GM18511 (cell line): ENCODE data around the gene AP2A1.

ENCODE experiments used
- ATAC-seq: cut with Tn5 transposase; IDR thresholded peaks from one replicate; pipeline ENCODE4 v1.9.1; 2021; ENCODE audit warnings: mild to moderate bottlenecking, moderate library complexity; ENCODE audit not compliant: unreplicated experiment

Gene AP2A1

DNA sequence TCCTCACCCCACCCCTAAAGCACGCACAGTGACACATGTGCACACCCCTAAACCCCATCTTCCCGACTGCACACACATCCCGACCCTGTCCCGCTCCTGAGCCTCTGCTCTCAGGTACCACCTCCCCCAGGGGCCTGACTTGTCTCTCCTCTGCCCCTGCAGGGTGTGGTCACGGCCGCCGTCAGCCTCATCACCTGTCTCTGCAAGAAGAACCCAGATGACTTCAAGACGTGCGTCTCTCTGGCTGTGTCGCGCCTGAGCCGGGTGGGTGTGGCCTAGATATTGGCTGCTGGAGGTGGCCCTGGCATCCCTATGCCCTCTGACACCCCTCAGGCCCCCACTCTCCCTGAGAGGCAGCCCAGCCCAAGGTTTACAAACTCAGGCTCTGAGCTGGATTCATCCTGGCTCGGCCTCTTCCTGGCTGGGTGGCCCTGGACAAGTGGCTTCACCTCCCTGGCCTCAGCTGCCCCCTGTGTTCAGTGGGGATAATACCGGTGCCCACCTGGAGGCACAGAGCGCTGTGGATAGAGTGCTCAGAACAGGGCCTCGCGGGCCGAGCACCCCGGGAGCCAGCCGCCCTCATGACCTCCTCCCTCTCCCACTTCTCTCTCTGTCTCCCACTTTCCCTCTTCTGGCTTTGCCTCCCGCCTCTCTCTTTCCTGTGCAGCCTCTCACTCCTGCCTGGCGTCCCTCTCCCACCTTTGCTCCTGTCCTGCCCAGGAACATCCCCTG lies 26.2 kb downstream of the AP2A1 start:
- ATAC-seq: no peak

DNA sequence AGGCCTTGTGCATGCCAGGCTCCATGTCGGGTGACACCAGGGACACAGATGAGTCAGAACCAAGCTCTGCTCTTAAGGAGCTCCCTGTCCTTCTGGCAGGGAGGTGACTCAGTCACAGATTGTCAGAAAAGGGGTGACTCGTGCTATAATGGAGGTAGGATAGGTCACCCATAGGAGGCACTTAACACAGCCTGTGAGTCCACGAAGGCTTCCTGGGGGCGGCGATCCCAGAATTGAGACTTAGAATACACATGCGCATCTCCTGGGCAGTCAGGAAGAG lies 26.7 kb downstream of the AP2A1 start:
- no peak for ATAC-seq

DNA sequence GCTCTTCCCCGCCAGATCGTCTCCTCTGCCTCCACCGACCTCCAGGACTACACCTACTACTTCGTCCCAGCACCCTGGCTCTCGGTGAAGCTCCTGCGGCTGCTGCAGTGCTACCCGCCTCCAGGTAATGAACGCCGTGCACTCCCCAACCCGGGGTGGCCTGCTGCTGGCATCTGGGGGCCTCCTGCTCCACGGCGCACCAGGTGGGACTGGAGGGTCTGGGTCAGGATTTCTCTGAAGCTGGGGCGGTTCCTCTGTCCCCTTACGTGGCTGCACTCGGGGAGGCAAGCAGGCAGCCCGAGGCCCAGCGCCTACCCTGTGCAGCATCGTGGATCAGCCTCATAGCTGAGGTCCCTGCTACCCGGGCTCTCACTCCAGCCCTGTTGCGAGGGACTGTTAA lies 28.8 kb downstream of the AP2A1 start:
- ATAC-seq: no peak

DNA sequence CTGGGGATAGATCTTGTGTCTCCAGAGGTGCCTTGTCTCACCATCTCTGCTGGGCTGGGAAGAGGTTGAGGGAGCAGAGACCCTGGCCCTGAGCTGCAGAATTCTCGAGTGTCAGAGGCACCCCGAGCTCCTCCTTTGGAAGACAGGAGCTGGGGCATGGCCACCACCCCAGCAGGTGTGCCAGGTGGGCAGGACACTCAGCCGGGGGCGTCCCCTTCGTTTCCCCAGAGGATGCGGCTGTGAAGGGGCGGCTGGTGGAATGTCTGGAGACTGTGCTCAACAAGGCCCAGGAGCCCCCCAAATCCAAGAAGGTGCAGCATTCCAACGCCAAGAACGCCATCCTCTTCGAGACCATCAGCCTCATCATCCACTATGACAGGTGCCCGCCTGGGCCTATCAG lies 31.8 kb downstream of the AP2A1 start:
- no peak for ATAC-seq

DNA sequence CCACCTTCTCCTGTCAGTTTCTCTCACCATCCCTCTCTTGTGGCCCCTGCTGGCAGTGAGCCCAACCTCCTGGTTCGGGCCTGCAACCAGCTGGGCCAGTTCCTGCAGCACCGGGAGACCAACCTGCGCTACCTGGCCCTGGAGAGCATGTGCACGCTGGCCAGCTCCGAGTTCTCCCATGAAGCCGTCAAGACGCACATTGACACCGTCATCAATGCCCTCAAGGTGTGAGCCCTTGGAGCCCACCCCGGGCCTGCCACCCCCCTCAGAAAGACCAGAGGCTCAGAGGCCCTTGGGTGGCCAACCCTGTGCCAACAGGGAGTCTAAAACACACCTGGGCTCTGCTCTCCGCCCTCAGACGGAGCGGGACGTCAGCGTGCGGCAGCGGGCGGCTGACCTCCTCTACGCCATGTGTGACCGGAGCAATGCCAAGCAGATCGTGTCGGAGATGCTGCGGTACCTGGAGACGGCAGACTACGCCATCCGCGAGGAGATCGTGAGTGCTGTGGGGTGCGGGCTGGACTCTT lies 32.5 kb downstream of the AP2A1 start:
- no peak for ATAC-seq

DNA sequence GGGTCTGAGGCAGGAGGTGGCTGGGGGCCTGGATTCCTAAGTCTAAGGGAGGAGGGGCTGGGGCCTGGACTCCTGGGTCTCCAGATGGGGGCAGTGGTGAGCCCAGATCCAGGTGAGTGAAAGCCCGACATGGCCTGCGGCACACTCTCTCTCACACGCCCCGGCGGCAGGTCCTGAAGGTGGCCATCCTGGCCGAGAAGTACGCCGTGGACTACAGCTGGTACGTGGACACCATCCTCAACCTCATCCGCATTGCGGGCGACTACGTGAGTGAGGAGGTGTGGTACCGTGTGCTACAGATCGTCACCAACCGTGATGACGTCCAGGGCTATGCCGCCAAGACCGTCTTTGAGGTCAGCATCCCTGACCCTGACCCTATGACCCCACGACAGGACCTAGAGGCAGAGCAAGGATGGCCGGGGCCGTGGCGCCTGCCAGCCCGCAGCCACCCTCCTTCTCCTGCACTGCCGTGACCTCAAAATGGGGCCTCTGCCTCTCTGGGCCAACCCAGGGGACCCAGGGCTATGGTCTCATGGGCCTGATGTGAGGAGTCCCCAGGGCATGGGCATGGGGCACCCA lies 33.1 kb downstream of the AP2A1 start:
- no peak for ATAC-seq

DNA sequence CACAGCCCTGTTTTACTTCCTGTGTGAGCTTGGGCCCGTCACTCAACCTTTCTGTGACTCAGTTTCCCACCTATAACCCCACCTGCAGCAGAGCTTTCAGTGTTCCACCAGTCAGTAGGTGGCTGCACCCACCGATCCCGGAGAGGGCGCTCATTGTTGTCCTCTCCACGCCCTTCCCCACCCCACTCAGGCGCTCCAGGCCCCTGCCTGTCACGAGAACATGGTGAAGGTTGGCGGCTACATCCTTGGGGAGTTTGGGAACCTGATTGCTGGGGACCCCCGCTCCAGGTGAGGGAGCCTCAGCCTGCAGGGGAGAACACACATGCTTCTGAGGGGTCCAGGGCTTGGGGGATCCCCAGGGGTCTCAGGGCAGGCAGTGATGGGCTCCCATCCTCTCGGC lies 34.0 kb downstream of the AP2A1 start:
- no peak for ATAC-seq

DNA sequence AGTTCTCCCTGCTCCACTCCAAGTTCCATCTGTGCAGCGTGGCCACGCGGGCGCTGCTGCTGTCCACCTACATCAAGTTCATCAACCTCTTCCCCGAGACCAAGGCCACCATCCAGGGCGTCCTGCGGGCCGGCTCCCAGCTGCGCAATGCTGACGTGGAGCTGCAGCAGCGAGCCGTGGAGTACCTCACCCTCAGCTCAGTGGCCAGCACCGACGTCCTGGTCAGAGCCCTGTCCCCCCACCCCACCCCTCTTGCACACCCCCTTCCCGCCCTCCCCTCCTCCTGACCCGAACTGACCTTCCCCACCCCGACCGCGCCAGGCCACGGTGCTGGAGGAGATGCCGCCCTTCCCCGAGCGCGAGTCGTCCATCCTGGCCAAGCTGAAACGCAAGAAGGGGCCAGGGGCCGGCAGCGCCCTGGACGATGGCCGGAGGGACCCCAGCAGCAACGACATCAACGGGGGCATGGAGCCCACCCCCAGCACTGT lies 34.6 kb downstream of the AP2A1 start:
- ATAC-seq: no peak

DNA sequence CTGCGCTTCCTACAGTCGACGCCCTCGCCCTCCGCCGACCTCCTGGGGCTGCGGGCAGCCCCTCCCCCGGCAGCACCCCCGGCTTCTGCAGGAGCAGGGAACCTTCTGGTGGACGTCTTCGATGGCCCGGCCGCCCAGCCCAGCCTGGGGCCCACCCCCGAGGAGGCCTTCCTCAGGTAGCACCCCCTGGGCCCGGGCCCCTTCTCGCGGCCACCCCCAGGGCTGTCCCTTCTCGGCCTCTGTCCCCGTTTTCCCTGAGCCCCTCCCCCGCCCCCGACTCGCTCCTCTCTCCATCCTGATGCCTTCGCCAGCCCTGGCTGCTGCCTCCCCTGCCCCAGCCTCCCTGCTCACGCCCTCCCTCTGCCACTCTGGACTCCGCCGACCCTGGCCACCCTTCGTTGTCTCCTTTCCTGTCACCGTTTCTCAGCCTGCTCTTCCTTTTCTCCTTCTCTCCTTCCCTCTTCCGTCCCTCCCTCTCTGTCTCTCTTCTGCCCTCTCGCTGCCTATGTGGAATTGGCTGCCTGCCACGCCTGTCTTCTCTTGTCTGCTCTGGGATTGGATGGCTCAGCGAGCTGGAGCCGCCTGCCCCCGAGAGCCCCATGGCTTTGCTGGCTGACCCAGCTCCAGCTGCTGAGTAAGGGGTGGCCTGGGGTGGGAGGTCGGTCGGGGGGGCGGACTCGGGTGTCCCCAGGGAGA lies 35.3 kb downstream of the AP2A1 start:
- no peak for ATAC-seq

DNA sequence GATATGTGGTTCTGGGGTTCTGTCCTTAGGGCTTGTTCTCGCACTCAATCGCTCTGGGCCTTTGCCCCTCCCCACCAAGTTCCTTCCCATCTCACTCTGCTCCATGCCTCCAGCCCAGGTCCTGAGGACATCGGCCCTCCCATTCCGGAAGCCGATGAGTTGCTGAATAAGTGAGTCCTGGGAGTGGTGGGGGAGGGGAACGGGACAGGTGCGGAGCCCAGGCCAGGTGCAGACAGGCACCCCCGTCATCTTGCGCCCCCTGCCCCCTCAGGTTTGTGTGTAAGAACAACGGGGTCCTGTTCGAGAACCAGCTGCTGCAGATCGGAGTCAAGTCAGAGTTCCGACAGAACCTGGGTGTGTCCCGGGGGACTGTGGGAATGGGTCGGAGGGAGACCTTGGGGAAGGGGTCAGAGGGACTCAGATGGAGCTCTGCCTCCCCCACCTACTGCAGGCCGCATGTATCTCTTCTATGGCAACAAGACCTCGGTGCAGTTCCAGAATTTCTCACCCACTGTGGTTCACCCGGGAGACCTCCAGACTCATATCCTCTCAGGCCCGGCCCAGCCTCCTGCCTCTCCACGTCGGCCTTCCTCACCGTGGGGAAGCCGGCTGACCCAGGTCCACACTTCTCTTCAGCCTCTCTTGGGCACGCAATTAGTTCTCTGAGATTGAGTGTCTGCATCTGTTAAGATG lies 36.2 kb downstream of the AP2A1 start:
- no peak for ATAC-seq

DNA sequence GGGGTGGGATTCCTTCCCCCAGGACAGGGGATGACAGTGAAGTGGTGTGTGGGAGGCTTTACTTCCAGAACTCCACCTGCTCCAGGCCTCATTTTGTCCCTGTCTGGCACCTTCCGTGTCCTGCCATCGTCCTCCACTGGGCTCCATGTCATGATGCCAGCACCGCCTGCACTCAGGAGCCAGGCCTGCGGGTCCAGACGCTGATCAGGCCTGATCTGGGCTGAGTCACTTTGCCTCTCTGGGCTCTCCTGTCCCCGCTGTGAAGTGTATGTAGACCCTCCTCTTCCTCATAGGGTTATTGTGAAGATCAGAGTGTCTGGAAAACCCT lies 36.7 kb downstream of the AP2A1 start:
- ATAC-seq: no peak

DNA sequence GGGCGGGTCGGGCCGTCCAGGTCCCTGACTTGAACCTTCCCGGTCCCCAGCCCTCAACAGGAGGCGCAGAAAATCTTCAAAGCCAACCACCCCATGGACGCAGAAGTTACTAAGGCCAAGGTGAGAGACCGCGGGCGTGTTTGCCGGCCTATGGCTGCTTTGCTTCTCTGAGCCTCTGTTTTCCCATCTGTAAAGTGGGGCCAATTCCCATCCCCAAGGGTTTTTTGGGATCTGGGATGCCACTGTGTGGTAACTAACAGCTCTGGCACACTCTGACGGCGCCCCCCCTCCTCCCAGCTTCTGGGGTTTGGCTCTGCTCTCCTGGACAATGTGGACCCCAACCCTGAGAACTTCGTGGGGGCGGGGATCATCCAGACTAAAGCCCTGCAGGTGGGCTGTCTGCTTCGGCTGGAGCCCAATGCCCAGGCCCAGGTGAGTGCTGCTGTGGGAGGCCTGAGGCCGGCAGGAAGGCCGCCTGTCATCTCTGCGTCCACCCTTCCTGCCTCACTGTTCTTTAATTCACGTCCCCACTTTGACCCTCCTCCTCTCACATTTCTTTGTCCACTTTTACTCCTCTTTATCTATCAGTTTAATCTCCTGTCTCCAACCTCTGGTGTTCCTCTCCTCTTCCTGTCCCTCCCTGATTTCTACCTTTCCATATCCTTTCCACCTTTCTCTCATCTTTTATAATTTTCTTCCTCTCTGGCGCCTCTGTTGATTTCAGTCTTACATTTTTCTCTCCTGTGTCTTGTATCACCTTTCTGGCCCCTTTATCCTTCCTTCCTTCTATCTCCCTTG lies 39.2 kb downstream of the AP2A1 start:
- no peak for ATAC-seq

DNA sequence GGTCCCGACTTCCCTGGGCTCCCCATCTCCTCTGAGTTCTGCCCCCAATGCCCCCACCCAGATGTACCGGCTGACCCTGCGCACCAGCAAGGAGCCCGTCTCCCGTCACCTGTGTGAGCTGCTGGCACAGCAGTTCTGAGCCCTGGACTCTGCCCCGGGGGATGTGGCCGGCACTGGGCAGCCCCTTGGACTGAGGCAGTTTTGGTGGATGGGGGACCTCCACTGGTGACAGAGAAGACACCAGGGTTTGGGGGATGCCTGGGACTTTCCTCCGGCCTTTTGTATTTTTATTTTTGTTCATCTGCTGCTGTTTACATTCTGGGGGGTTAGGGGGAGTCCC lies 39.8 kb downstream of the AP2A1 start:
- no peak for ATAC-seq

DNA sequence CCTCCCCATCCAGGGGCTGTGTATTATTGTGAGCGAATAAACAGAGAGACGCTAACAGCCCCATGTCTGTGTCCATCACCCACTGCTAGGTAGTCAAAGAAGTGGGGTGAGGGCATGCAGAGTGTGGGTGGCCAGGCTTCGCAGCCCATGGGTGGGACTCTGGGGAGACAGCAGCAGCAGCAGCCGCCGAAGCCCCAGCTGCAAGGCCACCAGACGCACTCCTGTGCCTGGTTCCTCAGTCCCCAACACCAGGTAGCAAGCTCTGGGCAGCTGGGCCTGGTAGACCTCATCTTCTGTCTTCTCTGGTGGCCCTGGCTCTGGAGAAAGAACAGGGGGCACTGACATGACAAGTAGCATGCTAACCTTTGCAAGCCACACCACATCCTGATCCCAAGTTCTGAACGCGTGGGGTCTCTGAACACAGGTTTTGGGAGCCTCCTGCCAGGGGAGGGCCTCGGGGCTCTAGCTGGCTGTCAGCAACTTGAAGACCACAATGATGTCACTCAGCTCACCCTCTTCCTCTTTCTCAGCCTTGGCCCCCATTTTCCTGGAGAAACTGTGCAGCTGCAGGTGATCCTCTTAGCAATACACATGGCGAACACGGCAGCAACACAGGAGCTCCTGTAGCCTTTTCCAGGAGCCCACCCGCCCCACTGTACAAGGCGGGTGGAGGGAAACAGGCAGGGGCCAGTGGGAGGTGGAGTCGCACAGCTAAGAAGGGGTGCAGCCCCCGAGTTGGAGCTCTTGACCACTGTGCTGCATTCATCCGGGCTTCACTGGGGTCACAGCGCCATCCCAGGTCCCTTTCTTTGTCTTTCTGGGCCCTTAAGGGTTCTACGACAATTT lies 40.5 kb downstream of the AP2A1 start:
- no peak for ATAC-seq

DNA sequence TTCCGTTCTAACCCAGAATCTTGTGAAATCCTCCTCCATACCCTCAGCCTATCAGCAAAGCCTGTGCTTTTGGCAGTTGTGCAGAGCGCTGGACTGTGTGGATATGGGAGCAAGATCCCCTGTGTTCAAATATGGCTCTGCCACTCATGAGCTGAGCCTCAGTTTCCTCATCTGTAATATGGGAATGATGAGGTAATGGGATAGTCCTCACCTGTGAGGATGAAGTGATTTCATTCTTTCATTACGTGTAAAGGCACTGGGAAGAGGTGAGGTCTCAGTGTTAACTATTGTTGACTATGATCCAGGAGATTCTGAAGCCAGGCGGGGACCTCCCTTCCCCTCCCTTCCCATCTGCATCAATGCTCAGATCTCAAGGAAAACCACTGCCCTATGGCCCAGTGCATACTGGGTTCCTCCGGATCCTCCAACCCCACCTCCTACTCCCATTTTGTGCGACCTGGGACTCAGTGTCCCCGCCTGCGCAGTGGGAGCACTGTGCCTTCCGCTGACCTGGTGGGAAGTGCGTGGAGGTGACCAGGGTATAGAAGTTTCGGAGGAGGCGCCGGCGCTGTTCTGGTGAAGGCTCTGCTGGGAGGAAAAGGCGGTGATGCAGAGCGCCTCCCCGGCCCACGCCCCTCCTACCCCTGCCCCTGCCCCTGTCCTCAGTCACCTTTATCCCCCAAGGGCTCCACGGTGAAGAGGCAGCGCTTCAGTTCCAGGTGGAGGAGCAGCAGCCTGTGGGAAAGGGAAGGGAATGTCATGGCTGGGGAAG lies 41.3 kb downstream of the AP2A1 start:
- ATAC-seq: no peak

DNA sequence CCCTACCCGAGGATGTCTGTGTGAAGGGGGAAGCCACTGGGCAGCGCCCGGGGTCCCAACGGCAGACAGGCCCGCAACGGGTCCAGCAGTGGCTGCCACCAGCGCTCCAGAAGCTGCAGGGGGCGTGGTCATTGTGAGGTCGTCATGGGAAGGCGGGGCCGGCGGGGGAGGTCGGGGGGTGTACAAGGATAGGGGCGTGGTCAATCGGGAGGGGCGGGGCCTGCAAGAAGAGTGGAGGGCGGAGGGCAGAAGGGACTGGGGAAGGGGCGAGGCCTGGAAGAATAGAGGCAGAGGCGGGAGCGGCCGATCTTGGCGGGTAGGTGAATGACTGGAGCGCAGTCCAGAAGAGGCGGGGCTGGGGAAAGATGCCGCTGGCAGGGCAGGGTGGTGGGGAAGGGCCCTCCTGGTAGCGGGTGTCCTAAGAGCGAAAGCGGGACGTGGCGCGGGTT lies 41.9 kb downstream of the AP2A1 start:
- ATAC-seq: no peak

DNA sequence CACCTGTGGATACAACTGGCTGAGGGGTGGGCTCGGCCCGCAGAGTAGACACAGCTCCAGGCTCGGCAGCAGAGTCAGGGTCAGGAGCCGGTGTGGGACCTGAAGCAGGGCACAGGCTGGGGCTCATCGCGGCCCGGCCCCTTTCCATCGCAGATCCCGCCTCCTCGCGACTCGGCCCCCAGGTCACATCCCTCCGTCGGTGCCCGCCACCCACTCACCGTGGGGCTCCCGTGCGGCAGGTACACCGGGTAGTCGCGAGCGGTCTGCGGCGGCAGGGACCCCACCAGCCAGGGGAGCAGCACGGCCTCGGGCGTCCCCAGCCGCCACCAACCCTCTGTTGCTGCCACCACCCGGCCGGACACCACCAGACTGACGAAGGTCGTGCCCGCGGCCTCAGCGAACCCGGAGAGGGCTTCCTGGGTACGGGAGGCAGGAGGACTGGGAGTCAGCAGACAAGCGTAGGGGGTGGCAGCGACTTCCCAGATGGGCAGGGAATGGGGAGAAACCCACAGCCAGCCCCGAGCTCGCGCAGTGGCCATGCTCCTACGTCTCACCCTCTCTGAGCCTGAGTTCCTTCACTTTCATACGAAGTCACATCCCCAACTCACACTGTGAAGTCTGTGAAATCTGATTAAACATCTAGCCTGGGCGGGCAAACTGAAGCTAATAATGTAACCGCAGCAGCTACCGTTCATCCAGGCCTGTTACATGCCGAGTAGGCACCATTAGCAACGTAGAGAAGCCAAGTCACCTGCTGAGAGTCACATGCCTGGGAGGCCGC lies 42.5 kb downstream of the AP2A1 start:
- ATAC-seq: no peak

DNA sequence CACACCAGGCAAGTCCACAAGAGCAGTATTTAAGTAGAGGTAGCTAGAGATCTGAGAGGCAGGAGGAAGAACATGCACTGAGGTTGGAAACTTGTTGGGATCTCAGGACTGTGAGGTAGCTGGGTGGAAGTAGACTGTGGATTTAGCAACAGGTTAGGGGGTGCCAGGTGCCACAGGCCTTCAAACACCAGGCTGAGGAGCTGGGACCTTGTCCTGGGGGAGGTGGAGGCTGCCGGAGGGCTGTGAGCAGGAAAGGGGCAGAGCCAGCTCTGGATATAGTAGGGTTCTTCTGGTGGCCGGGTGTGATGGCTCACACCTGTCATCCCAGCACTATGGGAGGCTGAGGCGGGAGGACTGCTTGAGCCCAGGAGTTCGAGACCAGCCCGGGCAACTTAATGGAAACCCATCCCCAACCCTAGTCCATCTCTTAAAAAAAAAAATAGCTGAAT lies 43.2 kb downstream of the AP2A1 start:
- no peak for ATAC-seq
